ENCODE results near the gene MARCHF3.

DNA sequence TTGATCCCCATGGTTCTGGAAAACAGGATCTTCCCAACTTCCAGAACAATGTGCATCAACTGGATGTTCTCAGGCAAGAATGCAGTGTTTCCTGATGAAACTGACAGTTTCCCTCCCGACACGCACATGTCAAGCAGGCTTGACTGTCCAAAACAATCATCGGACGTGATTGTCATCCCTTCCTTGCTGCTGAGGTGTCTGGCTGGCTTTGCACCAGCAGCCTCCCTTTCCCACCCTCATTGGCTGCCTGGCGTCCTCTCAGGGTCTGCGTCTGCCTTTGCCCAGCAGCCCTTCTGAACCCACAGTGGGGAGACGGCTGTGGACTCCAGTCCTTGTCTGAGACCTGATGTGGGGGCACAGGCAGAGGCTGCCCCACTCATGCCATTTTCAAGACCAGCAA lies 110.8 kb downstream of the MARCHF3 start:
- no peak for TF ChIP-seq POLR2AphosphoS5 (IDR thresholded peaks at IDR 0.05; ENCODE audit: borderline replicate concordance, low read depth, low read length)
- no peak for TF ChIP-seq EZH2 (IDR thresholded peaks at IDR 0.05)

All from SK-N-MC (cell line).